ENCODE measurements around the gene SLC35F1. TPM values are rescaled to one million over a fixed set of nuclear protein-coding genes. Genes with fewer than 3 reads are reported as not detected.

SLC35F1 gene
- total RNA-seq, 1 experiment from 2014 or later = not detected

DNA sequence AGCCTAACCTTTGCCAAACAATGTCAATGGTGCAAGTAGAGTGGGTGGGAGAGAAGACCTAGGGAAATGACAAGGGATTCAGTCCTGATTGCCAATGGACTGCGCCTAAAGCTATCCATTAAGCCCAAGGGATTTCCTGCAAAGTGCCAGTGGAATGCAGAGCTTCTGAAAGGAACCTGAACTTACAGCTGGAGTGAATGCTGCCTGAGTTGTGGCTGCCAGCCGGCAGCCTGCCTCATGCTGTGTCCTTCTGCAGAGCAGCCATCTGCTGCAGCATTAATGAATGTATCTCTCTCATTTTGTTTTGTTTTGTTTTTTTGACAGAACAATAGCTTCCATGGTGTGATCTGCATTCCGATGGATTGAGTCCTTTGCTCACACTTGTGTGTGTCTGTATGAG, 44.7 kb downstream of the SLC35F1 start:
- Histone ChIP-seq H3K4me3 (no peak overlapping the region), H3K9me3 (ENCODE audit: insufficient read depth, low read depth) (no peaks in the 10 kb centered on the region), H3K4me2 (no peak overlapping the region), H3K9me2 (ENCODE audit: insufficient read depth) (no peaks in the 10 kb centered on the region), H2AFZ (no peak overlapping the region), H4K20me1 (ENCODE audit: insufficient read depth) (no peaks in the 10 kb centered on the region), H3K79me2 (ENCODE audit: low read depth) (no peaks in the 10 kb centered on the region), H3K36me3 (ENCODE audit: low read depth) (no peaks in the 10 kb centered on the region), H3F3A (ENCODE audit: insufficient read depth, low read depth) (no peaks in the 10 kb centered on the region), H3K4me1 (replicated peaks; ENCODE audit: insufficient read depth) (no peaks in the 10 kb centered on the region), H3K27ac (no peak overlapping the region), H3K27me3 (ENCODE audit: insufficient read depth, low read depth) (no peaks in the 10 kb centered on the region)
- intact Hi-C loops (cut with micrococcal nuclease; ENCODE audit: unreplicated experiment) = no loop called here
- no peak for DNase-seq
- BruUV-seq (replicated peaks) = no TSS peak
- ChIA-PET POLR2A (ENCODE audit: unreplicated experiment) (no interaction called here), CTCF (no interaction called here)
- TF ChIP-seq, protein P1, sequence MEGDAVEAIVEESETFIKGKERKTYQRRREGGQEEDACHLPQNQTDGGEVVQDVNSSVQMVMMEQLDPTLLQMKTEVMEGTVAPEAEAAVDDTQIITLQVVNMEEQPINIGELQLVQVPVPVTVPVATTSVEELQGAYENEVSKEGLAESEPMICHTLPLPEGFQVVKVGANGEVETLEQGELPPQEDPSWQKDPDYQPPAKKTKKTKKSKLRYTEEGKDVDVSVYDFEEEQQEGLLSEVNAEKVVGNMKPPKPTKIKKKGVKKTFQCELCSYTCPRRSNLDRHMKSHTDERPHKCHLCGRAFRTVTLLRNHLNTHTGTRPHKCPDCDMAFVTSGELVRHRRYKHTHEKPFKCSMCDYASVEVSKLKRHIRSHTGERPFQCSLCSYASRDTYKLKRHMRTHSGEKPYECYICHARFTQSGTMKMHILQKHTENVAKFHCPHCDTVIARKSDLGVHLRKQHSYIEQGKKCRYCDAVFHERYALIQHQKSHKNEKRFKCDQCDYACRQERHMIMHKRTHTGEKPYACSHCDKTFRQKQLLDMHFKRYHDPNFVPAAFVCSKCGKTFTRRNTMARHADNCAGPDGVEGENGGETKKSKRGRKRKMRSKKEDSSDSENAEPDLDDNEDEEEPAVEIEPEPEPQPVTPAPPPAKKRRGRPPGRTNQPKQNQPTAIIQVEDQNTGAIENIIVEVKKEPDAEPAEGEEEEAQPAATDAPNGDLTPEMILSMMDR (conservative IDR thresholded peaks at IDR 0.05) = no peak
- no peak for TF ChIP-seq EZH2 (IDR thresholded peaks at IDR 0.05; ENCODE audit: low read depth)

DNA sequence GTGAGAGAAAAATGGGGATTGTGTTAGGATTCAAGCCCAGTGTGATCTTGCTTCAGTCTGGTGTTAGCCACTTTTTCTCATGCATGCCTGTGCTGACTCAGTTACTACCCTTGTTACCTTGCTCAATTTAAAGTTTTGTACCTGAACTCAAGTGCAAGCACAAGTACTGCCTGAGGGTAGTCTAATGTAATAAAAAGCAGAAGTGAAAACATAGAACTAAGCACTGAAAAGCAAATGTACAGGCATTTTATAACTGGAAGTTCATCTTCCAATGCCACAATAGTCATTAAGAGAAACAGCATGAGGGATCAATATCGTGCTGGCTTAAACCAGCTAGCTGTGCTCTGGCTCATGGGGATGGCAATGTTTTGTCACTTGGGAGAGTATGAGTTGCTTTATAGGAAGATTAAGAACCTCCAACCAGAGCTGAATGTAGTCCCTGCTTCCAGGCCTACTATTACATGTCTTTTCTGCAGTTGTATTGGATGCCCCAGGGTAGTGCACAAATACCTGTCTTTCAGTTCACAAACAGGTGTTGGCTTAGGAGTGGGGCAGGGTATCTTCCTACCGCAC, 48.7 kb downstream of the SLC35F1 start:
- no TSS peak for BruUV-seq (replicated peaks)
- intact Hi-C loops (cut with micrococcal nuclease; ENCODE audit: unreplicated experiment) = no loop called here
- no peak overlapping the region for H3K4me2 ChIP-seq

DNA sequence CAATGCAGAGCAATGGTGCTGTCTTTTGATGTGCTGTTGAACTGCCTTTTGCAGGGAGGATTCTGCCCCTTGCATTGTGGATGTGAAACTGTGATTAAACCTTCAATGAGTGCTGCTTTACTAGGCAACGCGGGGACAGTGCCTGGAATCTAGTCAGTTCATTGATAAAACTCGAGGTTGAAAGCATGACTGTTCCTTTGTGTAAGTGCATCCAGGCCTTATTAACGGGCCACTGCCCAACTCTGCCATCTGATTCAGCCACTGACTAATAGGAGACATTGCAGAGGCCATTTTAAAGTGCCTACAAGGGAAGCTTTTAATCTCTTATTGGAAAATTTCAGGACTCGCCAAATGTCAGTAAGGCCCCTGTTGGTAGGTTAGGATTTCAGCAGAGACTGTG, 49.3 kb downstream of the SLC35F1 start:
- Histone ChIP-seq H3K4me3 (no peak overlapping the region), H3K27ac (no peak overlapping the region), H3K4me2 (no peak overlapping the region), H3K9me3 (ENCODE audit: insufficient read depth, low read depth) (no peaks in the 10 kb centered on the region), H3K36me3 (ENCODE audit: low read depth) (no peaks in the 10 kb centered on the region), H2AFZ (no peak overlapping the region), H3F3A (ENCODE audit: insufficient read depth, low read depth) (no peaks in the 10 kb centered on the region), H3K79me2 (ENCODE audit: low read depth) (no peaks in the 10 kb centered on the region), H3K9me2 (ENCODE audit: insufficient read depth) (no peaks in the 10 kb centered on the region), H3K27me3 (ENCODE audit: insufficient read depth, low read depth) (no peaks in the 10 kb centered on the region), H4K20me1 (ENCODE audit: insufficient read depth) (no peaks in the 10 kb centered on the region), H3K4me1 (replicated peaks; ENCODE audit: insufficient read depth) (no peaks in the 10 kb centered on the region)
- ChIA-PET CTCF (no interaction called here), POLR2A (ENCODE audit: unreplicated experiment) (no interaction called here)
- no peak for DNase-seq
- no TSS peak for BruUV-seq (replicated peaks)
- TF ChIP-seq, protein P1 (conservative IDR thresholded peaks at IDR 0.05) = no peak
- TF ChIP-seq EZH2 (IDR thresholded peaks at IDR 0.05; ENCODE audit: low read depth) = no peak
- intact Hi-C loops (cut with micrococcal nuclease; ENCODE audit: unreplicated experiment) = no loop called here

More for the DNA sequence above, 48.7 kb downstream of the SLC35F1 start:
- no peaks in the 10 kb centered on the region for H3K27me3 ChIP-seq (ENCODE audit: insufficient read depth, low read depth)
- TF ChIP-seq EZH2 (IDR thresholded peaks at IDR 0.05; ENCODE audit: low read depth) = no peak
- TF ChIP-seq, protein P1 (conservative IDR thresholded peaks at IDR 0.05) = no peak
- H4K20me1 ChIP-seq (ENCODE audit: insufficient read depth) = no peaks in the 10 kb centered on the region
- POLR2A ChIA-PET (ENCODE audit: unreplicated experiment) = no interaction called here
- no peak overlapping the region for H3K4me3 ChIP-seq
- H3F3A ChIP-seq (ENCODE audit: insufficient read depth, low read depth) = no peaks in the 10 kb centered on the region
- CTCF ChIA-PET = no interaction called here
- no peak overlapping the region for H3K27ac ChIP-seq
- H3K4me1 ChIP-seq (replicated peaks; ENCODE audit: insufficient read depth) = no peaks in the 10 kb centered on the region
- H3K36me3 ChIP-seq (ENCODE audit: low read depth) = no peaks in the 10 kb centered on the region
- no peaks in the 10 kb centered on the region for H3K9me2 ChIP-seq (ENCODE audit: insufficient read depth)
- no peaks in the 10 kb centered on the region for H3K79me2 ChIP-seq (ENCODE audit: low read depth)
- H2AFZ ChIP-seq = no peak overlapping the region
- no peaks in the 10 kb centered on the region for H3K9me3 ChIP-seq (ENCODE audit: insufficient read depth, low read depth)
- DNase-seq = no peak

All from PC-9 (cell line).